Glutamatergic neuron (in vitro differentiated cells): Measurements from ENCODE around the gene CACNA1C. TPM values are rescaled to one million over a fixed set of nuclear protein-coding genes. Genes with fewer than 3 reads are reported as not detected.

ENCODE experiments used
- DNase-seq: peaks from one replicate; pipeline ENCODE4 v3.0.0; 2022
- H3K27ac Mint-ChIP-seq: one replicate; pipeline ENCODE4 v1.8.0; 2020; ENCODE audit warnings: mild to moderate bottlenecking, mixed read lengths, inconsistent platforms; ENCODE audit not compliant: unreplicated experiment
- H3K27me3 Mint-ChIP-seq: one replicate; pipeline ENCODE4 v1.8.0; 2020; ENCODE audit warnings: mild to moderate bottlenecking, moderate library complexity, mixed read lengths, inconsistent platforms; ENCODE audit not compliant: unreplicated experiment
- H3K36me3 Mint-ChIP-seq: one replicate; pipeline ENCODE4 v1.8.0; 2020; ENCODE audit warnings: mild to moderate bottlenecking, mixed read lengths, inconsistent platforms; ENCODE audit not compliant: unreplicated experiment
- H3K4me1 Mint-ChIP-seq: one replicate; pipeline ENCODE4 v1.8.0; 2020; ENCODE audit warnings: mild to moderate bottlenecking, low read depth, mixed read lengths, inconsistent platforms; ENCODE audit not compliant: unreplicated experiment
- H3K4me3 Mint-ChIP-seq: one replicate; pipeline ENCODE4 v1.8.0; 2020; ENCODE audit warnings: mild to moderate bottlenecking, mixed read lengths, inconsistent platforms; ENCODE audit not compliant: unreplicated experiment
- H3K9me3 Mint-ChIP-seq: one replicate; pipeline ENCODE4 v1.8.0; 2020; ENCODE audit warnings: mild to moderate bottlenecking, moderate library complexity, mixed read lengths, inconsistent platforms; ENCODE audit not compliant: unreplicated experiment
- CTCF ChIP-seq: fragments of 200-600 bp; sonication (generic); IDR thresholded peaks from one replicate; pipeline ENCODE4 v1.5.0; 2021; ENCODE audit not compliant: partially characterized antibody, unreplicated experiment
- total RNA-seq: library from RNA; stranded (reverse); fragmentation: NEBNext Ultra II Directional; extraction: Animal tissue kit (Norgen Biotek cat#: 25700); gene quantifications from one replicate; pipeline ENCODE4 v1.2.1, GENCODE V29; 2021; ENCODE audit not compliant: unreplicated experiment

Gene CACNA1C
- total RNA-seq, 1 donor from 2014 or later: 11.0 TPM

- no peak for TF ChIP-seq CTCF
- Mint-ChIP-seq H3K4me3 (no peak overlapping the region), H3K4me1 (peaks cover 31% of the 10 kb centered on the region)
Measured at GRCh38 chr12:2338381-2338780, 285.6 kb downstream of the CACNA1C start.

GRCh38 chr12:2338991-2339431 is 286.2 kb downstream of the CACNA1C start:
- Mint-ChIP-seq H3K27me3 (peaks cover 4% of the 10 kb centered on the region), H3K27ac (no peak overlapping the region), H3K9me3 (peaks cover 4% of the 10 kb centered on the region), H3K4me3 (no peak overlapping the region), H3K36me3 (no peaks in the 10 kb centered on the region), H3K4me1 (peaks cover 29% of the 10 kb centered on the region)
- DNase-seq: no peak
- no peak for TF ChIP-seq CTCF

More at GRCh38 chr12:2338381-2338780, 285.6 kb downstream of the CACNA1C start:
- no peak for DNase-seq
- Mint-ChIP-seq H3K27me3 (peaks cover 4% of the 10 kb centered on the region), H3K9me3 (peaks cover 5% of the 10 kb centered on the region), H3K36me3 (no peaks in the 10 kb centered on the region), H3K27ac (no peak overlapping the region)

- no peak overlapping the region for H3K27ac Mint-ChIP-seq
- no peaks in the 10 kb centered on the region for H3K9me3 Mint-ChIP-seq
- no peaks in the 10 kb centered on the region for H3K36me3 Mint-ChIP-seq
- peaks cover 15% of the 10 kb centered on the region for H3K4me1 Mint-ChIP-seq
- no peak for DNase-seq
- H3K4me3 Mint-ChIP-seq: no peak overlapping the region
- no peak for TF ChIP-seq CTCF
- H3K27me3 Mint-ChIP-seq: no peaks in the 10 kb centered on the region
Measured at GRCh38 chr12:2341051-2341751, 288.4 kb downstream of the CACNA1C start.

- peaks cover 10% of the 10 kb centered on the region for H3K4me1 Mint-ChIP-seq
- no peak overlapping the region for H3K4me3 Mint-ChIP-seq
- H3K36me3 Mint-ChIP-seq: no peaks in the 10 kb centered on the region
- H3K27ac Mint-ChIP-seq: no peak overlapping the region
- H3K27me3 Mint-ChIP-seq: no peaks in the 10 kb centered on the region
- TF ChIP-seq CTCF: no peak
- no peak for DNase-seq
- no peaks in the 10 kb centered on the region for H3K9me3 Mint-ChIP-seq
Measured at GRCh38 chr12:2341871-2342270, 289.1 kb downstream of the CACNA1C start.

- no peak for TF ChIP-seq CTCF
- H3K36me3 Mint-ChIP-seq: no peaks in the 10 kb centered on the region
- H3K27ac Mint-ChIP-seq: no peak overlapping the region
- H3K4me3 Mint-ChIP-seq: no peak overlapping the region
- no peaks in the 10 kb centered on the region for H3K27me3 Mint-ChIP-seq
- H3K9me3 Mint-ChIP-seq: no peaks in the 10 kb centered on the region
- peaks cover 6% of the 10 kb centered on the region for H3K4me1 Mint-ChIP-seq
- DNase-seq: no peak
Measured at GRCh38 chr12:2343681-2344080, 290.9 kb downstream of the CACNA1C start.
